ENCODE results near the gene GNB5.
"Not testable (repeated sequence)": the region's sequence is repeated elsewhere in the genome, so short reads cannot be mapped to it uniquely, and the experiment has no call there.

Gene GNB5

GRCh38 chr15:52165494-52166131 lies 25.6 kb downstream of the GNB5 start:
- H3K27ac Mint-ChIP-seq; DNase-seq; H3K9me3 Mint-ChIP-seq; H3K4me3 Mint-ChIP-seq; H3K36me3 Mint-ChIP-seq (ENCODE audit: low read depth); ATAC-seq; H3K27me3 Mint-ChIP-seq: not testable (repeated sequence)
- peaks cover 35% of the 10 kb centered on the region for H3K4me1 Mint-ChIP-seq

- no peak overlapping the region for H3K4me3 Mint-ChIP-seq
- H3K27ac Mint-ChIP-seq: peak overlapping the region; percentile 25
- peaks cover 6% of the 10 kb centered on the region for H3K36me3 Mint-ChIP-seq (ENCODE audit: low read depth)
- H3K4me1 Mint-ChIP-seq: peaks cover 29% of the 10 kb centered on the region
- DNase-seq (no peak), ATAC-seq (no peak)
- no peaks in the 10 kb centered on the region for H3K27me3 Mint-ChIP-seq
- H3K9me3 Mint-ChIP-seq: no peaks in the 10 kb centered on the region
Observed at GRCh38 chr15:52164631-52165265, 26.4 kb downstream of the GNB5 start.

GRCh38 chr15:52163321-52164190 lies 27.6 kb downstream of the GNB5 start:
- peaks cover 6% of the 10 kb centered on the region for H3K36me3 Mint-ChIP-seq (ENCODE audit: low read depth)

GRCh38 chr15:52162876-52163275 lies 28.3 kb downstream of the GNB5 start:
- Mint-ChIP-seq H3K4me1 (peaks cover 24% of the 10 kb centered on the region), H3K9me3 (no peaks in the 10 kb centered on the region), H3K27me3 (no peaks in the 10 kb centered on the region), H3K4me3 (no peak overlapping the region), H3K27ac (no peak overlapping the region), H3K36me3 (ENCODE audit: low read depth) (peaks cover 5% of the 10 kb centered on the region)
- no peak for DNase-seq
- no peak for ATAC-seq

More at GRCh38 chr15:52163321-52164190, 27.6 kb downstream of the GNB5 start:
- no peak overlapping the region for H3K27ac Mint-ChIP-seq
- no peaks in the 10 kb centered on the region for H3K27me3 Mint-ChIP-seq
- peak; percentile 23 for DNase-seq
- H3K4me3 Mint-ChIP-seq: no peak overlapping the region
- H3K9me3 Mint-ChIP-seq: no peaks in the 10 kb centered on the region
- H3K4me1 Mint-ChIP-seq: peaks cover 25% of the 10 kb centered on the region
- ATAC-seq: no peak

- H3K36me3 Mint-ChIP-seq (ENCODE audit: low read depth): peaks cover 5% of the 10 kb centered on the region
- H3K4me3 Mint-ChIP-seq: no peak overlapping the region
Observed at GRCh38 chr15:52162260-52162659, 28.9 kb downstream of the GNB5 start.

GRCh38 chr15:52161406-52161966 lies 29.7 kb downstream of the GNB5 start:
- H3K4me1 Mint-ChIP-seq: peaks cover 19% of the 10 kb centered on the region
- H3K9me3 Mint-ChIP-seq: no peaks in the 10 kb centered on the region
- no peaks in the 10 kb centered on the region for H3K27me3 Mint-ChIP-seq
- DNase-seq (no peak), ATAC-seq (no peak)
- H3K27ac Mint-ChIP-seq: no peak overlapping the region
- H3K36me3 Mint-ChIP-seq (ENCODE audit: low read depth): peaks cover 5% of the 10 kb centered on the region
- H3K4me3 Mint-ChIP-seq: no peak overlapping the region

More at GRCh38 chr15:52162260-52162659, 28.9 kb downstream of the GNB5 start:
- DNase-seq (no peak), ATAC-seq (no peak)
- peaks cover 24% of the 10 kb centered on the region for H3K4me1 Mint-ChIP-seq
- no peaks in the 10 kb centered on the region for H3K9me3 Mint-ChIP-seq
- H3K27me3 Mint-ChIP-seq: no peaks in the 10 kb centered on the region
- no peak overlapping the region for H3K27ac Mint-ChIP-seq

- no peak for ATAC-seq
Observed at GRCh38 chr15:52159645-52160044, 31.5 kb downstream of the GNB5 start.

GRCh38 chr15:52158084-52158765 lies 33.0 kb downstream of the GNB5 start:
- H3K36me3 Mint-ChIP-seq (ENCODE audit: low read depth): peaks cover 6% of the 10 kb centered on the region

More at GRCh38 chr15:52159645-52160044, 31.5 kb downstream of the GNB5 start:
- H3K27ac Mint-ChIP-seq: no peak overlapping the region
- no peaks in the 10 kb centered on the region for H3K27me3 Mint-ChIP-seq
- H3K4me1 Mint-ChIP-seq: peaks cover 2% of the 10 kb centered on the region
- DNase-seq: no peak
- H3K4me3 Mint-ChIP-seq: no peak overlapping the region
- H3K36me3 Mint-ChIP-seq (ENCODE audit: low read depth): peaks cover 6% of the 10 kb centered on the region
- H3K9me3 Mint-ChIP-seq: no peaks in the 10 kb centered on the region

GRCh38 chr15:52155878-52156277 lies 35.3 kb downstream of the GNB5 start:
- no peaks in the 10 kb centered on the region for H3K27me3 Mint-ChIP-seq
- H3K4me3 Mint-ChIP-seq: no peak overlapping the region
- no peaks in the 10 kb centered on the region for H3K4me1 Mint-ChIP-seq
- ATAC-seq (no peak), DNase-seq (no peak)
- H3K27ac Mint-ChIP-seq: no peak overlapping the region
- no peaks in the 10 kb centered on the region for H3K9me3 Mint-ChIP-seq
- H3K36me3 Mint-ChIP-seq (ENCODE audit: low read depth): peaks cover 8% of the 10 kb centered on the region

More at GRCh38 chr15:52158084-52158765, 33.0 kb downstream of the GNB5 start:
- no peak for ATAC-seq
- no peaks in the 10 kb centered on the region for H3K4me1 Mint-ChIP-seq
- no peaks in the 10 kb centered on the region for H3K27me3 Mint-ChIP-seq
- H3K9me3 Mint-ChIP-seq: no peaks in the 10 kb centered on the region
- H3K27ac Mint-ChIP-seq: no peak overlapping the region
- no peak overlapping the region for H3K4me3 Mint-ChIP-seq
- DNase-seq: no peak

GRCh38 chr15:52154896-52155865 lies 36.0 kb downstream of the GNB5 start:
- no peak overlapping the region for H3K4me3 Mint-ChIP-seq
- no peaks in the 10 kb centered on the region for H3K27me3 Mint-ChIP-seq
- ATAC-seq (no peak), DNase-seq (no peak)
- peaks cover 8% of the 10 kb centered on the region for H3K36me3 Mint-ChIP-seq (ENCODE audit: low read depth)
- no peak overlapping the region for H3K27ac Mint-ChIP-seq
- no peaks in the 10 kb centered on the region for H3K9me3 Mint-ChIP-seq
- no peaks in the 10 kb centered on the region for H3K4me1 Mint-ChIP-seq

GRCh38 chr15:52153900-52154895 lies 37.0 kb downstream of the GNB5 start:
- peaks cover 6% of the 10 kb centered on the region for H3K36me3 Mint-ChIP-seq (ENCODE audit: low read depth)
- no peak overlapping the region for H3K27ac Mint-ChIP-seq
- H3K4me1 Mint-ChIP-seq: no peaks in the 10 kb centered on the region
- no peak overlapping the region for H3K4me3 Mint-ChIP-seq
- no peaks in the 10 kb centered on the region for H3K9me3 Mint-ChIP-seq
- no peaks in the 10 kb centered on the region for H3K27me3 Mint-ChIP-seq
- DNase-seq: no peak
- no peak for ATAC-seq

GRCh38 chr15:52151353-52151752 lies 39.8 kb downstream of the GNB5 start:
- H3K27me3 Mint-ChIP-seq: no peaks in the 10 kb centered on the region
- no peaks in the 10 kb centered on the region for H3K9me3 Mint-ChIP-seq
- H3K27ac Mint-ChIP-seq: no peak overlapping the region
- DNase-seq (no peak), ATAC-seq (no peak)
- H3K4me3 Mint-ChIP-seq: no peak overlapping the region
- H3K36me3 Mint-ChIP-seq (ENCODE audit: low read depth): peaks cover 14% of the 10 kb centered on the region
- no peaks in the 10 kb centered on the region for H3K4me1 Mint-ChIP-seq
